Lung (tissue), 12 donors: ENCODE measurements around the gene DYRK1A. TPM values are rescaled to one million over a fixed set of nuclear protein-coding genes. Genes with fewer than 3 reads are reported as not detected.

Source experiments
- ATAC-seq: fragments of 200-7000 bp; cut with Tn5 transposase; one replicate; pipeline ENCODE4 v1.9.1; 2020; ENCODE audit warnings: moderate number of reproducible peaks; ENCODE audit not compliant: insufficient read depth, low FRiP score
- DNase-seq, 3 donors: peaks; one replicate each; pipeline ENCODE4 v3.0.0-alpha.2; 2013 to 2017
- H3K27ac ChIP-seq, 2 donors: one replicate each; pipeline ENCODE4 v1.5.1; 2013; ENCODE audit warnings: mild to moderate bottlenecking in 2 of 2, moderate library complexity in 2 of 2, control low read depth in 1 of 2, inconsistent platforms in 1 of 2, low read depth in 1 of 2, low read length in 1 of 2
- H3K27me3 ChIP-seq, 3 donors: one replicate each; pipeline ENCODE4 v1.5.1; 2013; ENCODE audit warnings: low read length in 2 of 3; ENCODE audit not compliant: control insufficient read depth in 3 of 3, insufficient read depth in 3 of 3
- H3K36me3 ChIP-seq, 4 donors: one replicate each; pipeline ENCODE4 v1.5.1; 2013; ENCODE audit warnings: low read length in 4 of 4, mild to moderate bottlenecking in 1 of 4, moderate library complexity in 1 of 4; ENCODE audit not compliant: control insufficient read depth in 4 of 4, insufficient read depth in 4 of 4
- H3K4me1 ChIP-seq, 5 donors: one replicate each; pipeline ENCODE4 v1.5.1; 2013; ENCODE audit warnings: low read length in 5 of 5, mild to moderate bottlenecking in 2 of 5, moderate library complexity in 1 of 5; ENCODE audit not compliant: control insufficient read depth in 5 of 5, insufficient read depth in 5 of 5
- H3K4me3 ChIP-seq: one replicate; pipeline ENCODE4 v1.5.1; 2013; ENCODE audit warnings: mild to moderate bottlenecking, control low read depth, moderate library complexity
- H3K9ac ChIP-seq, 2 donors: one replicate each; pipeline ENCODE4 v1.5.1; 2013; ENCODE audit warnings: low read length in 2 of 2, control low read depth in 1 of 2; ENCODE audit not compliant: insufficient read depth in 1 of 2
- H3K9me3 ChIP-seq, 4 donors: one replicate each; pipeline ENCODE4 v1.5.1; 2013; ENCODE audit warnings: low read length in 3 of 4, mild to moderate bottlenecking in 1 of 4, moderate library complexity in 1 of 4; ENCODE audit not compliant: control insufficient read depth in 4 of 4, insufficient read depth in 3 of 4
- CTCF ChIP-seq: IDR thresholded peaks from 2 replicates; pipeline ENCODE4 v1.5.1; 2012; ENCODE audit warnings: mild to moderate bottlenecking; ENCODE audit errors: control extremely low read depth, extremely low read depth
- WGBS, 2 donors: extraction: QIAGEN DNeasy Blood & Tissue Kit; methylation state at CpG; one replicate each; pipeline ENCODE4 v1.1.7; 2013; 5-methylcytosine and 5-hydroxymethylcytosine counted together
- polyA plus RNA-seq, 2 donors: library from polyadenylated mRNA; stranded (reverse); fragments of 200-250 nt; gene quantifications; one replicate each; pipeline ENCODE4 v1.2.1, GENCODE V29; 2013
- total RNA-seq, 2 donors: library from RNA; depleted of rRNA in 1 of 2; stranded (reverse); fragments of >200 nt in 1 of 2; gene quantifications; one replicate each; pipeline ENCODE4 v1.2.1, GENCODE V29; 2014 to 2021
- donor health status: control.
- donor health status: control.
- donor health status: Bipolar disorder and iron deficiency.
- donor health status: healthy.
- donor health status: DM: yes; HTN: yes; CAD: no.

Gene DYRK1A
- total and polyA plus RNA-seq, 4 donors, result 22.1 to 149 (median 43.3) TPM

GRCh38 chr21:37371041-37371397 is 4.4 kb downstream of the DYRK1A start:
- Histone ChIP-seq H3K27ac (no peak overlapping the region), H3K9me3 (no peaks in the 10 kb centered on the region), H3K9ac (no peak overlapping the region), H3K27me3 (no peaks in the 10 kb centered on the region), H3K36me3 (no peaks in the 10 kb centered on the region), H3K4me3 (no peak overlapping the region), H3K4me1 (peaks cover 3 to 28% (median 17%) of the 10 kb centered on the region in 5 donors)
- no peak for TF ChIP-seq CTCF
- ATAC-seq (no peak), DNase-seq (no peak)
- 43 to 61% methylated on average over 2 of the region's 2 CpGs for WGBS, 2 donors

- no peaks in the 10 kb centered on the region for H3K36me3 ChIP-seq
- H3K9me3 ChIP-seq, result no peaks in the 10 kb centered on the region
- no peak overlapping the region for H3K9ac ChIP-seq
- peaks cover 9 to 29% (median 17%) of the 10 kb centered on the region in 5 donors for H3K4me1 ChIP-seq
- no peaks in the 10 kb centered on the region for H3K27me3 ChIP-seq
- DNase-seq, result no peak
- no peak for ATAC-seq
- no peak overlapping the region for H3K4me3 ChIP-seq
- peak overlapping the region in 1 of 2 donors; percentile 20 for H3K27ac ChIP-seq
- no peak for TF ChIP-seq CTCF
- WGBS, 2 donors, result 96 to 100% methylated on average over 3 of the region's 3 CpGs
Measured at GRCh38 chr21:37372127-37372731, 5.7 kb downstream of the DYRK1A start.

GRCh38 chr21:37372951-37373350 is 6.4 kb downstream of the DYRK1A start:
- no peak overlapping the region for H3K4me3 ChIP-seq
- DNase-seq (no peak), ATAC-seq (no peak)
- H3K9me3 ChIP-seq, result no peaks in the 10 kb centered on the region
- H3K36me3 ChIP-seq, result no peaks in the 10 kb centered on the region
- 81 to 84% methylated on average over 3 of the region's 3 CpGs for WGBS, 2 donors
- peaks cover 9 to 32% (median 17%) of the 10 kb centered on the region in 5 donors for H3K4me1 ChIP-seq
- no peak for TF ChIP-seq CTCF
- H3K27ac ChIP-seq, result no peak overlapping the region
- H3K27me3 ChIP-seq, result no peaks in the 10 kb centered on the region
- H3K9ac ChIP-seq, result no peak overlapping the region

GRCh38 chr21:37373539-37373938 is 7.0 kb downstream of the DYRK1A start:
- TF ChIP-seq CTCF, result no peak
- H3K27me3 ChIP-seq, result no peaks in the 10 kb centered on the region
- DNase-seq (no peak), ATAC-seq (no peak)
- WGBS, 2 donors, result 53 to 61% methylated on average over 1 of the region's 1 CpG
- H3K36me3 ChIP-seq, result no peaks in the 10 kb centered on the region
- H3K27ac ChIP-seq, result no peak overlapping the region
- peaks cover 9 to 36% (median 17%) of the 10 kb centered on the region in 5 donors for H3K4me1 ChIP-seq
- no peak overlapping the region for H3K9ac ChIP-seq
- no peaks in the 10 kb centered on the region for H3K9me3 ChIP-seq
- H3K4me3 ChIP-seq, result no peak overlapping the region
